GM19397 (cell line): ENCODE results near the gene CFAP99.

Experiments used
- ATAC-seq: cut with Tn5 transposase; IDR thresholded peaks from one replicate; pipeline ENCODE4 v1.9.1; 2021; ENCODE audit warnings: mild to moderate bottlenecking, moderate library complexity; ENCODE audit not compliant: unreplicated experiment

The CFAP99 gene

DNA sequence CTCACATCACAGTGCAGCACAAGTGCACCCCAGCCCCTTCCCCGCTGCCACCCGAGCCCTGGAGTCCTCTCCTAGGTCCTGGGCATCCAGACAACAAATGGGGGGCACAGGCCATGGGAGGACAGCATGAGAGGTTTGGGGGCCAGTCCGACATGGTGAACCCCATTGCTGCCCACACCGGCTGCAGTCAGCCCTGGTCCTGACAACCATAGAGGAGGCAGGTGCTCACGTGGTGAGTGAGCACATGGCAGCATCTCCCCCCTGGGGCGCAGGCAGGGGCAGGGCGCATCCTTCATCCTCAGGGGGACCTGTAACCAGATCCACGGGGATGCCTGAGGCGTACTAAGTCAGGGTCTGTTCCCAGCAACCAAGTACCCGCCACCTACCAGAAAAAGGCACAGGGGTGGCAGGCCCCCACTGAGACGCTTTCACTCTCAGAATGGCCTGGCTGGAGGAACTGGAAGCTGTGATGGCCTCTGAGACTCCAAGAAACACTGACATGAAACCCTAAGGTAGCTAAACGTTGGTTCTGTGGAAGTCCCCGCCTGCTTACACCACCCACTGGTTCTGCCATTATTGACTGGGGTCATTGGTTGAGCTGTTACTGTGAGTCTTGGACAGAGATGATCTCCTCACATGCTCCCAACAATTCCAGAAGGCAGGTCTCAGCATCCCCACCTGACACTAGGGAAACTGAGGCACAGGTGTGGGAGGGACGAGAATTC, 6.8 kb upstream of the CFAP99 start:
- ATAC-seq = no peak

DNA sequence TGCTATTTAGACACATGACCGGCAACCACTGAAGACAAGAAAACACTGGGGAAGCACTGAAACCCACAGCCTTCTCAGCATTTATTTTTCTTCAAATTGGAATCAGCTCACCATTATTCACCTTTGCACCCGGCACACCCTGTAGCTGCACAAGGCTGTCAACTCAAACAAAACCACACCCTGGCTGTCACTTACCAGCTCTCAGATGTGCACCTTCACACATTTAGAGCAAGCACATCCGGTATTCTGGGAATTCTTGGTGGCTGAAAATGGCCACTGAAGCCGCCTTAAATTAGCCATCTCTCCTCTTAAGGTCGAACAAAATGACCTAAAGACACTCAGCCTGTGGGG, 6.2 kb upstream of the CFAP99 start:
- peak; percentile 18 for ATAC-seq

DNA sequence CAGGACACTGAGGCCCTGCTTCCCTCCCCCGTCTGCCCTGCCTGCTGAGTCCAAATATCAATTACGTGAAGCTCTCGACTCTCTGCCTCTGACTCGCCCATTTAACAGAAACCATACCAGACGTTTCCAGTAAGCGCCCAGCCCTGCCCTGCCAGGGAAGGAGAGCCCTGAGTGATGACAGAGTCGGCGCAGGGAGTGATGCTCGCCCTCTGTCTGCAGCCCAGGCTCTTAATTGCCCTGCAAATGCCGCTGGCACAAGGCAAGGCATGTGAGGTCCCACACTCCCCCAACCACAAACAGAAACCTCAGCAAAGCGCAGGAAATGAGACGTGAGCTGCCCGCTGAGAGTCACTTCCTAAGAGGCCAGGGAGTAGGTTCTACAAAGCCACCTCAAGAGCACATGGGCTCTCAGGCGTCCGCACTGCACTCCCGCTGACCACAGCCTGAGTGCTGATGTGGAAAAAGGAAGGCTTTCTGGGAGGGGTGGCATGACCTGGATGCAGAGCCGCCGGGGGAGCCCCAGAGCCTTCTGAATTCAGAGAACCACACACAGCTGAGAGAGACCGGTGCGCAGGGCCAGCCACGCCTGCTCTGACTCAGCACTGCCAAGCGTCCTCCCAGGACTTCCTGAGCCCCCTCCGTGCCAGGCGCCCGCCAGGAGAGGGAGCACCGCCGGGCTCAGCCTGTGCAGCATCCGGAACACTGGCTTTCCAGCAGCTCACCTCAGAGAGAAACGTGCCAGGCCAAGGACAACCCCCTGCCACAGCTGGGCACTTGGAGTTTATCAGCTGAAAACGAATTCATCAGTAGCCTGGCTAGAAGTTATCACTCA, 5.7 kb upstream of the CFAP99 start:
- peak; percentile 36 for ATAC-seq

DNA sequence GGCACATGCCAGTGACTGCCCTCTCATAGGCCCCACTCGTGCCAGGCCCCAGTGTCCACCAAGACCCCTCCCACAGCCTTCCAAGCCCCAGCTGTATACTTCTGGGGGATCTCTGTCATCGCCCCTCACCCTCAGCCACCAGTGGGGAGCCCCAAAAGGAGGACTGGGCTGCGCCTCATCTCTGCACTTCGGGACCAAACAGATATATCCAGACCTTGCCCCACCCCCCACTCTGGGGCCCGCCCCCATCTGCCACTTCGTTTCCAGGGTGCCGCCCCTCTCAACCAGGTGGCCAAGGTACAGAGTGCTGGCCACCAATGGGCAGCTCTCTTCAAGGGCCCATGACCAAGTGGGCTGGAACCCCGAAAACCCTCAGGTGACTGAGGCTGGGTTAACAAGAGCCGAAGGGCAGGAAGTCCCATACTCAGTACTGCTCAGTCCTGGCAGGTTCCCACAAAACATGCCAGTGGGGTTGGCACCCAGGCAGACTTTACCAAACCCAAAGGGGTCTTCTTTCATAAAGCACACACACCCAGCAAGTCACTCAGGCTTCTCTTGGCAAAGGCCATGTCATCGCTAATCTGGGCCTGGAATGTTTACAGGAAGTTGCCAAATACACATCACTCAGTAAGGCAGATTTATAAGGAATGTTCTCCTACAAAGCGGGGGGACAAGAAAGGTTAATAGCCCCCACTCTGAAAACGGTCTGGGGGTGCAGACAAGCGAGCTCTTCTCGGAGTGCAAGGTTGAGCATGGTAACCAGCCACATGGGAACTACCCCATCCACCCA, 4.7 kb upstream of the CFAP99 start:
- no peak for ATAC-seq

DNA sequence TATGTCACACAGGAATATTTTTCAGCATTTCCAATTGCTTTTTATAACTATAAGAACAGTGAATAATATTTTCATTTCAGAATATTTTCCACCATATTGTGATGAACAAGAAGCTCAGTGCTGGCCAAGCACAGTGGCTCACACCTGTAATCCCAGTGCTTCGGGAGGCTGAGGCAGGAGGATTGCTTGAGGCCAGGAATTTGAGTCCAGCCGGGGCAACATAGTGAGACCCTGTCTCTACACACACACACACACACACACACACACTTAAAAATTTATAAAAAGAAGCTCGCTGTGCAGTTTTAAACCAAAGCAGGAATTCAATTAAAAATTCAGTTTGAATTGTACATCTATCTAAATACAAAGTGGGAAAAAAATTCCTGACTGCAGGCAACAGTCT, 3.5 kb upstream of the CFAP99 start:
- no peak for ATAC-seq

DNA sequence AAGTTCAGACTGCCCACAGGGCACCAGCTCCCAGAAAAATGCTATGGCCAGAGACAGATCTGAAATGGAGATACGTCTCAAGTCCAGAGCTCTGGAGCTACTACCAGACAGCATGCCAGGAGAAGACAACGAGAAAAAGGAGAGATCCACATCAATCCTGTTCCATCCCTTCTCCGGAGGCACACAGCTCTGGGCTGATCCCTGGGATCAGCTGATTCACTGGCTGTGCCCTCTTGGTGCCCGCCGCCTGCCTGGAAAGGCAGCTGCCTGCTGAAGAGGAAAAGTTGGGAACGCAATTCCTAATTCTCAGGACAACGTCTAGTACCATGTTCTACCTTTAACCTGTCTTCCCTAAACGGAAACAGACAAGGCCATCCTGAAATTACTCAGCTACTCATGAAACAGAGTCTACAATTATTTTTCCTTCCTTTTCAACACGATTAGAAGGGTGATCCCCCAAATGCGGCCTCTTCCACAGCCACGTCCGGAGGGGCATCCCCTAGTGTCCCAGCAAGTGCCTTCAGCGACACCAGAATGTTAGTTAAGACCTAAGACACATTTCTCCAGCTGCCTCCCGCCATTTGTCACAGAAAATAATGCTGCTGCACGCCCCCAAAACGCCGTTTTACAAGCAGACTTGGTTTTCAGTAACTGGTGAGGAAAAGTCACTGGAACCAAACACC, 2.7 kb upstream of the CFAP99 start:
- no peak for ATAC-seq

DNA sequence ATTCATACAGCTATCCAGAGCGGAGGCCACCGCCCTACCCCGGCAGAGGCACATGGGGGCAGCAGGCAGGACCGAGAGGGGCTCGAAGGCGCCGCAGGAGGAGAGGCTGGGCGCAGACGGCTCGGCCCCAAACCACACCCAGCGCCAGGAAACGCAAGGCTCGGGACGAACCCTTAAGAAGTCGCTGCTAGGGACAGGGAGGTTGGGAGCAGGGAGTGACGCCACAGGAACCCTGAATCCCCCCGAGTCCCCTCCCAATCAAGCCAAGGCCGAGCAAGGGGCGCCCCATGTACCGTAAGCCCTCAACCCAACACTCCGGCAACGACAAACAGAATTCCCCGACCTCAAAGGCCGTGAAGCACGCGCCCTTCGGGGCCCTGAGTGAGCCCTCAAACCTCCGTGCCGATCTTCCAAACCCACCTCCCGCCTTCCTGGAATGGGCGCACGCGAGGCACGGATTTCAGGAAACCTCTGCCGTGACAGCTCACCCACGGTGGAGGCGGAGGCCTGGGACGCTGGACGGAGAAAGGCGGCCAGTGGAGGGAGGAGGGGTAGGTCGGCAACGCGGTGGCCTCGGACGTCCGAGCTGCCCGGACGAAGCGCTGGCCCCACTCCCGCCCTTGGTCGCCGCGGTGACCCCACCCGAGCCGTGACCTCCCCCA, 2.1 kb upstream of the CFAP99 start:
- no peak for ATAC-seq

DNA sequence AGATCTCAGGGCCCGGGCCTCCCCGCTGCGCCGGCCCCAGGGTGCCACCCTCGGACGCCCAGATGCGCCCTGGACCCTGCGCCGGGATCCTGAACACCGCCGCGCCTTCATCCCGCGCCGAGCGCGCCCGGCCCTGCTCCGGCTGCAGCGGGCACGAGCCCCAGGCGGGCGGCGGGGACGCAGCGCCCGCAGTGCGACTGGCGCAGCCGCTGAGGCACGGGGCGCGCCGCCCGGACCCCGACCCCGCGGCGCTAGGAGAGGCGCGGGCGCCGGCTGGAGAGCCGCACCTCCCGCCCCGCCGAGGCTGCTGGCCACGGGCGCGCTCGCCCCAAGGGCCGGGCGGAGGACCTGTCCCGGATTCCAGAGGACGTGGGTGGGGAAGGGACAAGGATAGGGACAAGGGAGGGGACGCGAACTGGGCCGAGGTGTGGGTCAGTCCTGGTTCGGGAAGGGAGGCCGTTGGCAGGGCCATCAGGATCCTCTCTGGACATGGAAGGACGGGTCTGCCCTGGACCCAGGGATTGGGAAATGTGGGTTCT, 1.5 kb upstream of the CFAP99 start:
- ATAC-seq = no peak

DNA sequence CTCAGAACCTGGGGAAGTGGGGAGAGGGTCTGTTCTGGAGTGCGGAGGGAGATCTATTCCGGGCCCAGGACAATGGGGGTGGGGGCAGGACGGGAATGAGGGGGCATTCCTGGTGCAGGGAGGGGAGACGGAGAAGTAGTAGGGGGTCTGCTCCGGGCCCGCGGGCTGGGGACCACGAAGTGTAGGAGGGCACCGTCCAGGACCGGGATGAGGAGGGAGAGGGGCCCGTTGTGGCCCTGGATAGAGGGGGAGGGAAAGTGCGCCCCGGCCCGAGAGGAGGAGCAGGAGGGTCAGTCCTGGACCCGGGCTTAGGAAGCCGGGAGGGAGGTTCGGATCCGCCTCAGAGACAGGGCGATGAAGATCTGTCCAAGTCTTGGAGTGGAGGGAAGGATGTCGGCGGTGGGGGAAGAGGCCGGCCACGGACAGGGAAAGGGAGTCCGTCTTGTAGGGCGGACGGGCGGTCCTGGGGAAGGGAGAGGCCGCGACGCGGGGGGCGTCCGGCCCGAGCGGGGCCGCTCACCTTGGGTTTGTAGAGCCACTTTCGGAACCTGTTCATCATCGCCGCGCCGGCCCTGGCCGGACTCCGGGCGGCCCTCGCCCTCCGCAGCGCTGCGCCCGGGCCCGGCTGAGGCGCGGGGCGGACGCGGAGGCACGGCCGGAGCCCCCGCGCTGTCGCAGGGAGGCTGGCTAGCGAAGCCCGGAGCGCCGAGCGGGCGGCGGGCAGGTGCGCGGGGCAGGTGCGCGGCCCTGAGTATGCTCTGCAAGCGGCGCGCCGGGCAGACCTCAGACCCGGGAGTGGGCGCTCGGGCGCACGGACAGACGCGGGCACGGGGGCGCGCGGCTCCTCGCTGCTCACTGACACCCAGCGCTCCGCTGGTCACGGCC, 748 bp upstream of the CFAP99 start, which contains the start of gene ZFYVE28:
Gene ZFYVE28 (minus strand): TSS at position 881 of the 885 bp plus-strand sequence. CDS start 322 bp downstream, at position 559.
- peak; percentile 29 for ATAC-seq

DNA sequence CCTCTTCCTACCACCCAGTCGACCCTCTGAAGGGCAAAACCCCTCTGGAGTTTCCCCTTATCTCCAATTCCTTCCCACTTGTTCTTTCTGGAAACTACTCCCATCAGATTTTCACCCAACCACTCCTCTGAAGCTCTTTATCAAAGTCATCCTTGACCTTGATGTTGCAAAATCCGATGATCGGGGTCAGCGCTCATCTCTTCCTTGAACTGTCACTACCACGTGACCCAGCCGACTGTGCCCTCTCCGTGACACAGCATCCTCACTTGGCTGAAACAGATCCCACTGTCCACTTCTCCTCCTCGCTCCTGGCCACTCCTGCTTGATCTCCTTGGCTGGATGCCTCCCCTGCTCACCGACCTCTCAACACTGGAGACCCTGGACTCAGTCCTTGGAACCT, 1.1 kb downstream of the CFAP99 start:
- ATAC-seq = no peak

DNA sequence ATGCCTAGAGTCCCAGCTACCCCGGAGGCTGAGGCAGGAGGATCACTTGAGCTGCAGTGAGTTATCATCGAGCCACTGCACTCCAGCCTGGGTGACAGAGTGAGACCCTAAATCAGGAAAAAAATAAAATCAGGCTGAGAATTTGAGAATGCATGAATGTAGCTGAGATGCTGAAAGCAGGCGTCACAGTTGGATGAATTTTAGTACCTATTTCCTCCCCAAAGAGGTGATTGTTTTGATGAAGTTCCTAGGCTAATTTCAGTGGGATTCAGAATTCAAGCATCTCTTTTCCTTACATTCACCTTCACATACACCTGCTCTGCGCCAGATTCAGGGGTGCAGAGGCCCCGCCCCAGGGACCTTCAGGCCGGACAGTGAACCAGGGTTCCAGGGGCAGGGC, 3.2 kb downstream of the CFAP99 start:
- no peak for ATAC-seq

DNA sequence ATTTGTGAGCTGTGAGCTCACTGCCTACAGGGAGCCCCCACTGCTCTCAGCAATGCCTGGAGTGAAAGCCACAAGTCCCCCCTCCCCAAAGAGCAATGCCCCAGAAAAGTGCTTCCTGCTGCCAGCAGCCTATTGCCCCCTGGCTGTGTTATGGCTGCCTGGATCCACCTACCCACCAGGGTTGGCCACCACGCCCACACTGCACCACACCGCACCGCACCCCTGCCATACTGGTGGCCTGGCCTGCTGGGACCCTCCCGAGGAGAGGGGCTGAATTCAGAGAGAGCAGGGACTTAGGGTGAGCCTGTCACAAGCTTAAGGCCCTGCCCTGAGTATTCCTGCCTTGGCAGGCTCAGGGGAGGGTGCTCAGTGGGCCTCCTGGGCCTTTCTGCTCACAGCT, 4.3 kb downstream of the CFAP99 start:
- ATAC-seq = no peak

DNA sequence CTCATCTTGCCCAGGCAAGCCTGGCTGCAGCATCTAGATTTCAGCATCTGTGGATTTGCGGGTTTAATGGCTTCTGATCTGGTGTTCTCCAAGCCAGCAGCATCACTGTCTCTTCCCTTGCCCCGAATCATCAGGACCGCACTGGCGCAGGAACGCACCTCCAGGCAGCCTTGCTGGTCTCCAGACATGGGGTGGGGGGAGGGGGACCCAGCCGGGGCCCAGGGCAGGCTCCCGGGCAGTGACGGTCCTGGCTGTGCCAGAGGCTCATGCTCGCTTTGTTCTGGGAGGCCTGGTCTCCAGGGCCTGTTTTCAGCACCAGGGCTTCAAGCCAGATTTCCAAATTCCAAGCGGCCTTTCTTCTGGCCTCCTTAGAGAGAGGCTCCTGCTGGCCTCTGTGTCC, 4.9 kb downstream of the CFAP99 start:
- ATAC-seq = no peak

DNA sequence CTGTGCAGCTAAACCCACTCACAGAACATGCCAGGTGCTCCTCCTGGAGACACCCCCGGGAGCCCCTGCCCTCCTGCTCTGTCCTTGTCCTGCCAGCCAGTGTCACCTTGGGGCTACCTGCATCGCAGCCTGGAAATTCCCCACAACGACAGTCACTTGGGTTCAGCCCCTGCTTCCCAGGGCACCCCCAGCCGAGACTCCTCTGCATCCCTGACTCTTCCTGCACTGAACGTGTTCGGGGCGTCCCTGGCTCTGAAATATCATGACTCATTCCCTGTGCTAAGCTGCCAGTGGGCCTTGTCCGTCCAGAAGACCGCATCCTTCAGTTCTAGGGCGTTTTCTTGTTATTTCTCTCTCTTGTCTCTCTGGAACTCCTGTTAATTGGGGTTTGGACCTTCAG, 5.8 kb downstream of the CFAP99 start:
- no peak for ATAC-seq

DNA sequence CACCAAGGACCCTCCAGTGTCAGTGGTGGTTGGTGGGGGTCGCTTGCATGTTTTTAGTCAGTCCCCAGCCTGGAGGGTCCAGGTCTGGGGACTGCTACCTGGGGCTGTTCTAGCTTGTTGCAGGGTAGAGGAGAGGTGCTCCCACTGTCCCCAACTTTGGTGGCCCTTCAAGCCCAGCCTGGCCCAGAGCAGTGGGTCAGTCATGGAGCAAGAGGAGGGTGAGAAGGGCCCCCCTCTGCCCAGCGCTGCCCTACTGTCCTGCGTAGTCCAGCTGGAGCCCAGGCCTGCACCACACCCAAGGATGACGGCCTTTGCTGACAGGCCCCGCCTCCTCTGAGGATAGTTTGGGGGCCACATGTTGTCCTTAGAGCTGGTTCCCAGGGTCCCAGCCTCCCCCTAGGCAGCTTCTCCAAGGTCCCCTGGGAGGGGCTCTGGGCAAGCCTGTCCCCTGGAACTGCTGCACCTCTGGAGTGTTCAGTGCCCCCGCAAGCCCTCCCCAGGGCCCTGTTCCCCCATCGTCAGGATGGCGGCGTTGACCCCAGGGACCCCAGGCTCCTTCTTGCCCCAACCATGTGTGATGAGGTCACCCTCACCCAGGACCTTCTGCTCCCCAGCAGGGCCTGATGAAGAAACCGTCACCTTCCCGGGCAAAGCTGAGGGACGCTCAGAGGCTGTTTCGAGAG, 6.8 kb downstream of the CFAP99 start:
- no peak for ATAC-seq

DNA sequence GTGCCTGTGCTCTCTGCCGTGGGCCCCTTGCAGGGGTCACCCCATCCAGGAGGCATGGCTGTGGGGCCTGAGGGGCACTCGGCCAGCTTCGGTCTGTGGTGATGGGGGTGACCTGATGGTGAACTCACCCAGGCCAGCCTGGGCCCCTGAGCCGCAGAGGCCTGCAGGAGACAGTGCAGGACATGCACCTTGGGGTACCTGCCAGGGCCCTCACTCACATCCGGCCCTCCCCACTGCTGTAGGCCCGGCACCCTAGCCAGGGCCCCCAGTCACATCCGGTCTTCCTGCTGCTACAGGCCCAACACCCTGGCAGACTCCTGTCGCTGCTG, 7.3 kb downstream of the CFAP99 start:
- no peak for ATAC-seq

DNA sequence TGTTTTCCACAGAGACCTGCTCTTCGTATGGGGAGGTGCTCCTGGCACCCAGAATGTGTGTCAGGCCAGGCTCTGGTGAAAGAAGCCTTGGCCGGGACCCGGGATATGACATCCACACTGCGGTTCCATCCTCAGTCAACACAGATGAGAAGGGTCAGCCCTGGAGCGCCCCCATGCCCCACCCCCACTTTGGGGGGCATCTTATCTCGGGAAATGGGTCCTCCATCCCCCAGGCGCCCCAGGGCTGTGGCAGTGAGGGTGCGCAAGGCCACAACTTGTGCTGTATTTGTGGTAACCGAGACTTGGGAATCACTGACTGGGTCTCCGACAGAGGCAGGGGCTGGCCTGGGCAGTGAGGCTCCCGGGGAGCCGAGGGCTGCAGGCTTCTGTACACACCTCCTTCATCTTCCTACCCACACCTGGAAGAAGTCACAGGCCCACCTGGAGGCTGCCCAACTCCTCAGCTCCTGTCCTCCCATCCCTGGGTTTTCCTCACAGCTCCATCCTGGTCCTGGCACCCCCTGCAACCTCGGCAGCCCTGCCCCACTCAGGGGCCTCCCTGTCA, 8.0 kb downstream of the CFAP99 start:
- no peak for ATAC-seq
